ENCODE measurements around the gene CCL1. TPM values are rescaled to one million over a fixed set of nuclear protein-coding genes. Genes with fewer than 3 reads are reported as not detected.

The CCL1 gene
- total RNA-seq, 1 experiment from 2014 or later = not detected

DNA sequence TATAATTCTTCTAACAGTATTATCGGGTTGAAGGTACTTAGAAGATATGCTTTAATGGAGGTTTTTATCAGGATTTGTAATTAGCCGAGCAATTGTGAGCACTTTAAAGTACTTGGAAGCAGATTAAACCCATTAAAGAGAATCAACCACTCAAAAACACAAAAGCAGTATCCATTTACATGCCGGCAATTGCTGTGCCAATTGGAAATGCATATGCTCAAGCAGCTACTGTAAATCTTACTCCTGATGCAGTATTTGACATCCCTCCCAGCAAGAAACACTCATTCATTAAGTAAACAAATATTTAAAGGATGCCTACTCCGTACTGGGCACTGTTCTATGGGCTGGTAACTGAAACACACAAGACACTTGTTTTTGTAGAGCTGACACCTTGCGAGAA lies 11.4 kb upstream of the CCL1 start:
- Histone ChIP-seq H3K18ac (ENCODE audit: insufficient read length, low read depth, low read length) (no peak overlapping the region), H3K79me2 (ENCODE audit: insufficient read depth, low read length) (no peaks in the 10 kb centered on the region), H2BK5ac (ENCODE audit: insufficient read length, low read length) (no peak overlapping the region), H4K8ac (replicated peaks; ENCODE audit: insufficient read length, low read depth, low read length) (no peak overlapping the region), H3K14ac (ENCODE audit: insufficient read depth, low read length) (no peak overlapping the region), H4K20me1 (ENCODE audit: control insufficient read depth, insufficient read depth, insufficient read length) (no peaks in the 10 kb centered on the region), H2AFZ (ENCODE audit: low read length) (no peak overlapping the region), H4K5ac (ENCODE audit: insufficient read length, low read depth, low read length) (no peak overlapping the region), H3K9ac (ENCODE audit: extremely low read depth, insufficient read length, low read length) (no peak overlapping the region), H3K4me1 (ENCODE audit: insufficient read depth, low read length) (no peaks in the 10 kb centered on the region), H3K27ac (ENCODE audit: insufficient read length, low read depth, low read length) (no peak overlapping the region), H3K9me3 (ENCODE audit: control insufficient read depth, low read depth, low read length) (no peaks in the 10 kb centered on the region), H3K4me2 (ENCODE audit: insufficient read depth, insufficient read length, low read length) (no peak overlapping the region), H2AK5ac (ENCODE audit: insufficient read length, low read length) (no peak overlapping the region), H3K23me2 (ENCODE audit: insufficient read length, low read depth, low read length, poor library complexity, severe bottlenecking) (no peaks in the 10 kb centered on the region), H4K91ac (ENCODE audit: insufficient read length, low read depth, low read length) (no peak overlapping the region), H2BK120ac (ENCODE audit: low read depth, low read length, poor library complexity, severe bottlenecking) (no peak overlapping the region), H2BK15ac (ENCODE audit: low read depth, low read length) (no peak overlapping the region), H3T11ph (ENCODE audit: low read length) (no peak overlapping the region), H3K56ac (ENCODE audit: insufficient read length, low read depth, low read length) (no peak overlapping the region), H3K4ac (ENCODE audit: low read depth, low read length) (no peak overlapping the region), H3K23ac (ENCODE audit: insufficient read length, low read depth, low read length) (no peak overlapping the region), H2BK20ac (ENCODE audit: low read depth, low read length, poor library complexity, severe bottlenecking) (no peak overlapping the region), H3K27me3 (ENCODE audit: insufficient read depth, low read length) (no peaks in the 10 kb centered on the region), H2BK12ac (ENCODE audit: insufficient read length, low read depth, low read length) (no peak overlapping the region), H3K79me1 (ENCODE audit: insufficient read depth, low read depth, low read length, poor library complexity, severe bottlenecking) (no peaks in the 10 kb centered on the region)
- no CpG with 5 or more reads among the region's 5 CpGs for WGBS (ENCODE audit: extremely low coverage, insufficient read length, low lambda C conversion rate)
- no peaks in the 10 kb centered on the region for H3K27me3 Mint-ChIP-seq (ENCODE audit: low read depth)
- H3K4me3 Mint-ChIP-seq = no peak overlapping the region
- DNase-seq = no peak
- H3K27ac Mint-ChIP-seq = no peak overlapping the region
- H3K4me1 Mint-ChIP-seq = peaks cover 19 to 20% of the 10 kb centered on the region in 2 experiments
- H3K36me3 Mint-ChIP-seq (ENCODE audit: insufficient read depth in 1 of 3, low read depth in 3 of 3) = no peaks in the 10 kb centered on the region
- no peaks in the 10 kb centered on the region for H3K9me3 Mint-ChIP-seq
- TF ChIP-seq, protein P1, sequence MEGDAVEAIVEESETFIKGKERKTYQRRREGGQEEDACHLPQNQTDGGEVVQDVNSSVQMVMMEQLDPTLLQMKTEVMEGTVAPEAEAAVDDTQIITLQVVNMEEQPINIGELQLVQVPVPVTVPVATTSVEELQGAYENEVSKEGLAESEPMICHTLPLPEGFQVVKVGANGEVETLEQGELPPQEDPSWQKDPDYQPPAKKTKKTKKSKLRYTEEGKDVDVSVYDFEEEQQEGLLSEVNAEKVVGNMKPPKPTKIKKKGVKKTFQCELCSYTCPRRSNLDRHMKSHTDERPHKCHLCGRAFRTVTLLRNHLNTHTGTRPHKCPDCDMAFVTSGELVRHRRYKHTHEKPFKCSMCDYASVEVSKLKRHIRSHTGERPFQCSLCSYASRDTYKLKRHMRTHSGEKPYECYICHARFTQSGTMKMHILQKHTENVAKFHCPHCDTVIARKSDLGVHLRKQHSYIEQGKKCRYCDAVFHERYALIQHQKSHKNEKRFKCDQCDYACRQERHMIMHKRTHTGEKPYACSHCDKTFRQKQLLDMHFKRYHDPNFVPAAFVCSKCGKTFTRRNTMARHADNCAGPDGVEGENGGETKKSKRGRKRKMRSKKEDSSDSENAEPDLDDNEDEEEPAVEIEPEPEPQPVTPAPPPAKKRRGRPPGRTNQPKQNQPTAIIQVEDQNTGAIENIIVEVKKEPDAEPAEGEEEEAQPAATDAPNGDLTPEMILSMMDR (conservative IDR thresholded peaks at IDR 0.05) = no peak

Measured in H9 (cell line).